Measurements from ENCODE around the gene SIRT4. TPM values are rescaled to one million over a fixed set of nuclear protein-coding genes. Genes with fewer than 3 reads are reported as not detected.

SIRT4 gene
- total and polyA plus RNA-seq, 2 of the 13 experiments (the other 11 are each of a cell fraction or from before 2014, with no cell fraction given) = 3.4 to 5.8 TPM

- TF ChIP-seq TGIF2 (CRISPR knock-in tag; IDR thresholded peaks at IDR 0.05) (peak; percentile 84), ATF5 (CRISPR knock-in tag; IDR thresholded peaks at IDR 0.05; ENCODE audit: low read depth) (no peak), GMEB2 (CRISPR knock-in tag; IDR thresholded peaks at IDR 0.05; ENCODE audit: low read depth) (no peak), ZNF34 (CRISPR knock-in tag; IDR thresholded peaks at IDR 0.05; ENCODE audit: borderline replicate concordance) (no peak), ZNF614 (CRISPR knock-in tag; IDR thresholded peaks at IDR 0.05; ENCODE audit: borderline replicate concordance) (peak; percentile 95), ZMAT5 (CRISPR knock-in tag; IDR thresholded peaks at IDR 0.05; ENCODE audit: borderline replicate concordance, low read depth) (no peak), IRF9 (CRISPR knock-in tag; IDR thresholded peaks at IDR 0.05; ENCODE audit: borderline replicate concordance) (no peak), HNRNPH1 (optimal IDR thresholded peaks at IDR 0.05; ENCODE audit: low read depth, low read length) (no peak), ZNF235 (CRISPR knock-in tag; IDR thresholded peaks at IDR 0.05; ENCODE audit: borderline replicate concordance) (no peak), PHF20 (CRISPR knock-in tag; IDR thresholded peaks at IDR 0.05) (no peak), SRSF9 (IDR thresholded peaks at IDR 0.05; ENCODE audit: borderline replicate concordance, insufficient read depth, low read depth, low read length, poor library complexity, severe bottlenecking) (no peak), ZNF530 (CRISPR knock-in tag; IDR thresholded peaks at IDR 0.05; ENCODE audit: low read depth) (no peak), SMAD1 (CRISPR knock-in tag; IDR thresholded peaks at IDR 0.05; ENCODE audit: borderline replicate concordance, low read depth) (no peak), THAP9 (CRISPR knock-in tag; IDR thresholded peaks at IDR 0.05; ENCODE audit: borderline replicate concordance) (no peak), ZNF230 (CRISPR knock-in tag; IDR thresholded peaks at IDR 0.05) (0 out of 2 replicates have a peak, but pooled peaks have one; percentile 34), DRAP1 (CRISPR knock-in tag; IDR thresholded peaks at IDR 0.05) (peak; percentile 100), ZNF383 (CRISPR knock-in tag; IDR thresholded peaks at IDR 0.05; ENCODE audit: borderline replicate concordance) (no peak), NFYC (CRISPR knock-in tag; IDR thresholded peaks at IDR 0.05) (peak; percentile 52; the same call in 1 of the 2 replicates), ZFP36L1 (CRISPR knock-in tag; IDR thresholded peaks at IDR 0.05) (no peak), ZNF766 (CRISPR knock-in tag; IDR thresholded peaks at IDR 0.05; ENCODE audit: borderline replicate concordance) (peak; percentile 64; the same call in 1 of the 2 replicates), ZNF549 (CRISPR knock-in tag; IDR thresholded peaks at IDR 0.05) (no peak)
Observed at GRCh38 chr12:120292661-120293531, 9.2 kb upstream of the SIRT4 start, which contains the start of gene RNU4-1 (continued).

Measured in HepG2 (cell line).